ENCODE results near the gene SF1.
A peak's percentile ranks its signal among the peaks of the same experiment; 100 is the strongest.

SF1 gene

DNA sequence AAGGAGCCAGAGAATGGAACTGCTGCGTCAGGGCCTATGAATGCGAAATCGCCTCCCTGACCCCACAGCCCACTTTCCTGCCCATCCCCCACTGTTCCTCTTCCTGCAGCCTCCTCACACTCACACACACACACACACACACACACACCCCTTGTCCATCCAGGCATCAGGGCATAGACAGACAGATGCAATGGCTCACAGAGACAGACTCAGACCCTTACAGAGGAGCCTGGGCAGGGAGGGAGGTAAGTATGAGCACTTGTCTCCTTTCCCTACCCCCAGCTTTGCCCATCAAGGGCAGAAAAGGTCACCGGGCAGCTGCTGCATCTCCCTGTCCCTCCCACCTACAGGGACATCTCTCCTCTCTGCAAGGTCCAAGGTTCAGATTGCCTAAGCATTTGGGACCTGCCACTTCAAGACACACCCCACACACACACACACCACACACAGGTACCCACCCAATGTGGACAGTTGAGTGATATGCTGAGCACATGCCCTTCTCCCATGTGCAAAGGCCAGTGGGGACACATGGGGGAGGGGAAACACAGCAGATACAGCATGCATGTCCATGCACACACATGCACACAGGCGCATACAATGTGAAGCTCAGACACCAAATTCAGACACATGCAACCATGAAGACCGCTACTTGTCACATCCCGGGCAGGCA lies 53.3 kb downstream of the SF1 start:
- no peak for DNase-seq (ENCODE audit: low spot score)

DNA sequence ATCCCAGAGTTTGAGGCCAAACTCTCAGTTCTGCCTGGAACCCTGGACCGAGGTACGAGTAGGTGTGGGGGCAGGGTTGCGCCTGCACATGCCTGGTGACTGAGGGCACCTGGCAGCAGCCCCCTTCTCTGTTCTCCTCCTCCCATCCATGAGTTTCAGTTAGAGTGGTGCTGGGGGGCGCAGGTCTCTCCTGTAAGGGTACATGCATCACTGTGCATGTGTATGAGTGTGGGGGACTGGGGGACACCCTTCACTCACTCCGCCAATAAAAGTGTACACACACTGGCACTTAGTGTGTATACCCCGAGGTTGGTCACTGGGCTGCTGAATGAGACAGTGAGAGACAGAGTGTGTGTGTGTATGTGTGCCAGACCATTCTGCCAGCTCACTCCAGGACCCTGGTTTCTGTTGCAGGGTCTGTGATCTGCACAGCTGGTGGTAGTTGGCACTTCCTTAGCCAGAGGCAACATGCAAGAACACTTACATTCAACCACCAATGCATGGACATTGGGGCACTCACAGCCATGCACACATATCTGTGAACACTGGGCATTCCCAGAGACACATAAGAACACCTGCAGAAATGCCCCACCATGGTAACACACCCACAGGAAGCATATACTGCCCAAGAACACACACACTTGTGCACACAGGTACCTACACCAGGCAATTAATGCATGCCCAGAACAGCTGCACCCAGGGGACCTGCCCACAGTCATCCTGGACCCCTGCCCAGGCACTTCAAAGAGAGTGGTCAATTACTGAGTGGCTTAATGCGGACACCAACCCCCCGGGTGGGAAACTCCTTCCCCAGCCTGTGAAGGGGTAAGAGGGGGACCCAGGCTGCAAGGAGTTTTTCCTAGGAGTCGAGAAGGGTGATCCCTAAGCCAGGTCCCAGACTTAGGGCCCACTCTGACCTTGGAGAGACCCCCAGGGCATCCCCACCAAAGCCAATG lies 54.2 kb downstream of the SF1 start:
- no peak for DNase-seq (ENCODE audit: low spot score)

DNA sequence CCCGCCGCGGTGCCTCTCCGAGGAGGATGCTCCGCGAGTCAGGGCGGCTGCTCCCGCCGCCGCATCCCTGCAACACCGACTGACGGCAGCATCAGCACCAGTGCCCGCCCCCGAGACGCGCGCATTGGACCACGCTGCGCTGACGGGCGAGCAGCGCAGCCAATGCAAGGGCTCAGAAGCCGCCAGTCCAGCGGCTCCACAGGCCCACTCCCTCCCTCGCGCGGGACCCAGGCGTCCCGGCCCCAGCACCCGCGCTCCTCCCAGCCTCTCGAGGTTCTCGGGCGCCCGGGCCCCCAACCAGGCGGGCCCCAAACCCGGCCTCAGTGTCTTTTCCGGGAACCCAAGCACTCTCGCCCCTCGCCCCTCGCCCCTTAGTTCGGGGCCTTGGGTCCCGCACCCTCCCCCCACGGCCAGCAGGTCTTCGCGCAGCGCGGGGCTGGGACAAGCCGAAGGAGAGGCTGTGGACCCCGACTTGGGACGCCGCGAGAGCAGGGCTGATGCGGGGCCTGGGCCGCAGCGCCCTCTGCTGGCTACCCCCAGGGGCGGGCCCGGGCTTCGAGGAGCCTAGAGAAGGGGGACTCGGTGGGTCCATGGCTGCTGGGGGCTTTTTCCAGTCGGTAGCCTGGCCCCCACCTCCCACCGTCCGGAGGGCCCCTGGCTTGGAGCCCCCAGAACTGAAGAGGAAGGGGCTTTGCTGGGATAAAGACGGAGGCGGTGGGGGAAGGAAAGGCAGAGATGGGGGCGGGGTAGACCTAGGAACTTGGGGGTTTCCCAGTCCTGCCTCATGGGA lies 55.0 kb downstream of the SF1 start, which contains the start of gene NRXN2:
NRXN2 (minus strand) TSS at position 81 of the 790 bp plus-strand sequence. CDS start 9,498 bp downstream, outside the sequence.
- peak; percentile 96 for DNase-seq (ENCODE audit: low spot score)

DNA sequence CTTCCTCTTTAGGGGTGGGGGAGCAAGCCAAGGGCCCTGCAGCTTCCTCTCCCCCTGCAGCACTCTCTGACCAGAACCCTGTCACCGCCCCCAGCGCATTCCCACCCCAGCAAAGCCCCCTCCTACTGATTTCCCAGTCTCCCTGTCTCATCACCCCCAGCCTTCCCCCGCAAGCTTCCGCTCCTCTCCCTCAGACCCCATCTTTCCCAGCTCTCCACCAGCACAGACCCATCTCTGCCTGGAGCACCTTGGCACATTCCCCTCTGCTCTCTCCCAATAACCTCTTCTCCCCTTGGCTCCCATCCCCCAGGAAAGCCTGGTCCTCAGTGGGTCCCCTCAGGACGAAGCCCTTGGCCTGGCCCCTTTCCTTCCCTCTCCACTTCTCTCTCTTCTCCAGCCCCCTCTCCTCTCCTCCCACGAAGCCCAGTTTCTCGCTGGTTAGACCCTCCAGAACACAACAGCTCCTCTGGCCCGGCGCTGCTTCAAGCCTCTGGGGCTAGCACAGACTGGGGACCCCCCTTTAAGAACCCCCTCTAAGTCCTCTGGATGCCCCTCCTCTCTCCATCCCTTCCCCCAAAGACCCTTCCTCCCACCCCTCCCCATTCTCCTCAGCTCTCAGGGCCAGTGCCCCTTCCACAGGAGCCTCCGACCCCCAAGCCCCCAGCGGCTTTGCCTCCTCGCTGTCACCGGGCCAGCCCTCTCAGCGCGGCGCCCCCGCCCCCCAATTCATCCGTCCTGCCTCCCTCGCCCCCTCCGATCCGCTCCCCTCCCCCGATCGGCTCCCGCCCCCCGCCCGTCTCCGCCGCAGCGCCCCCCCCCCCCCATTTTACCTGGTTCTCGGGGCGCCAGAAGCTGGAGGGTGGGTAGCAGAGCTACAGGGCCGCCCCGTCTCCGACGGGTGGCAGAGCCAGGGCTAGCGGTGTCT lies 55.9 kb downstream of the SF1 start:
- no peak for DNase-seq (ENCODE audit: low spot score)

DNA sequence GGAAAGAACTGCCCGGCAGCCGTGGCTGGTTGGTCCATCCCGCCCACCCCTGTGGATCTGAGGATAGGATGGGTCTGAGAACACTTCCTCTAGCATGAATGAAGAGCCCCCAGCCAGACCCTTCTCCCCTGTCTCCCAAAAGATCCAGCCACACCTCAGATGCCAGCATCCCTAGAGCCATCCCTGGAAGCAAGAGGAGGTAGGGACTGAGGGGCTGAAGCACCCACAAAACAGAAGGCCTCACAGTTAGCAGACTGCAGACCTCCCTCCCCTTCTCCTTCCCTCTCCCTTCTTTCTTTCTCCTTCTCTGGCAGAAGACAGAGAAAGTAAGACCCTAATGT lies 57.0 kb downstream of the SF1 start:
- DNase-seq (ENCODE audit: low spot score): no peak

DNA sequence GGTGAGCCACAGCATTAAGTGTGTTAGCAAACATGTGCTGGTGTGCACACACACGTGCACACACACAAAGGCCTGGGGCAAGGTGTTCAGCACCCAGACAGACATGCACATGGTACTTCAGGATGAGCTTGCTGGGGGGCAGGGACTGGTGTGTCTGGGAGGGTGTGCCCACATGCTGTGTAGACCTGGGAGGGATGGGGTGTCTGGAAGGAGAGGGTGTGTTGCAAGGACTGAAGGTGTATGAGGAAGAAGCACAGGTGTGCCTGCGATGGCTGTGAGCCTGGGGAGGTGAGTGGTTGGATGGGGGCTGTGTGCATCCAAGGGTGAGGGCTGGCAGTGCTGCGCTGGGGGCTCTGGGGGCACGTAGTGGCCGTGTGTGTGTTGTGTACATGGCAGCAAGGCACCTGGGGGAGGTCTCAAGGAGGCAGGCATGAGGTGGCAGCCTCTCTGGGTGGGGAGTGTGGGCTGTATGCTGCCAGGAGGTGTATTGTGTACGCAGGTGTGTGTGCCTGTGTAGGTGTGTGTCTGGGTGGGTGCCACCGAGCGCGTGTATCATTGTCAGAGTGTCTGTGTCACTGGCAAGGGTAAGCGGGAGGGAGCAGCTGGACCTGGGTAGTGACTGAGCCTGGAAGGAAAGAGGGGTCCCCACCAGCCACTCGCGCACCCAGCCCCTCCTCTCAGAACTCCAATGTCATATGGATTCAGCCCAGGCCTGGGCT lies 57.5 kb downstream of the SF1 start:
- DNase-seq (ENCODE audit: low spot score): no peak

DNA sequence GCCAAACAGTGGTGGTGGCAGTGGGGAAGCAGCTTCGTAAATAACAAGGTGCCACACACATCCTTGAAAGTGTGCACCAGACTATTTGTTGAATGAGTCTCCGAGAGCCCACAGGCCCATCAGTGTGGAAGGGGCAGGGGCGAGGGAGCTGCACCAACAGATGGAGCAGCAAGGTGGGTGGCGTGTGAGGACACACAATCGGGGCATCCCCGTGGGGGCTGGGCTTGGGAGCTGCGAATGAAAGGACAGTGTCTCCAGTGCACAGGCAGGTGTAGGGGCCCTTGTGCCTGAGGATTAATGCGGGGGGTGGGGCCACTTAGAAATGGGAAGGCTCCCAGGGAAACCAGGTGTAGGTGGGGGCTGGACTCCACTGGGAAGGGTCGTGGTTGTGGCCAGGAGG lies 58.2 kb downstream of the SF1 start:
- no peak for DNase-seq (ENCODE audit: low spot score)

DNA sequence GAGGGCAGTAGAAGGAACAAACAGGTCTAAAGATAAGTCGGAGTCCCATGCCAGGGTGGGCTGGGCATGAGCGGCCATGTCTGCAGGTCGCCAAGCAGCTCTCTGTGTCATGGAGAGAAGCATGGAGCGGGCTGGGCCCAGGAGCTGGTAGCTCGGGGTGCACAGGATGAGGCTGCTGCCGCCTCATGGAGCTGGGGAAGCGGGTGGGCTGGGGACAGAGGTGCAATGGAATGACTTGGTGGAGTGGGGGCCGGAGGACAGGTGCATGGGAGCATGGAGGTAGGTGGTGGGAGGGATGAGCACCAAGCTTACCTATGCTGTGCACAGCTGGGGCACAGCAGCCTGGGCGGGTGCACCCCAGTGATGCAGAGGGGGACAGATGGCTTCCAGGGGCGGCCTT lies 58.9 kb downstream of the SF1 start:
- no peak for DNase-seq (ENCODE audit: low spot score)

DNA sequence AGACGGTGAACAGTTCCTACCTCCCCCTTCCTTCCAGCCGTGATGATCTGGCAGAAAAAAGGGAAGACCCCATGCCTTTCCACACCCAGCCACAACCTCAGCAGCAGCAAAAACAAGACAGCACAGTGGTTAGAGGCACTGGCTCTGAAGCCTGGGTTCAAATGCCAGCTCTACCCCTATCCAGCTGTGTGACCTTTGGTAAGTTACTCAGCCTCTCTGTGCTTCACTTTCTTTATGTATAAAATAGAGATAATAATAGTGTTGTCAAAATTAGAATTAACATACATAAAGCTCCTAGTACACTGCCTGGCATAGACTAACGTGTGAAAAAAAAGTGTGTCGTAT lies 59.6 kb downstream of the SF1 start:
- DNase-seq (ENCODE audit: low spot score): no peak

DNA sequence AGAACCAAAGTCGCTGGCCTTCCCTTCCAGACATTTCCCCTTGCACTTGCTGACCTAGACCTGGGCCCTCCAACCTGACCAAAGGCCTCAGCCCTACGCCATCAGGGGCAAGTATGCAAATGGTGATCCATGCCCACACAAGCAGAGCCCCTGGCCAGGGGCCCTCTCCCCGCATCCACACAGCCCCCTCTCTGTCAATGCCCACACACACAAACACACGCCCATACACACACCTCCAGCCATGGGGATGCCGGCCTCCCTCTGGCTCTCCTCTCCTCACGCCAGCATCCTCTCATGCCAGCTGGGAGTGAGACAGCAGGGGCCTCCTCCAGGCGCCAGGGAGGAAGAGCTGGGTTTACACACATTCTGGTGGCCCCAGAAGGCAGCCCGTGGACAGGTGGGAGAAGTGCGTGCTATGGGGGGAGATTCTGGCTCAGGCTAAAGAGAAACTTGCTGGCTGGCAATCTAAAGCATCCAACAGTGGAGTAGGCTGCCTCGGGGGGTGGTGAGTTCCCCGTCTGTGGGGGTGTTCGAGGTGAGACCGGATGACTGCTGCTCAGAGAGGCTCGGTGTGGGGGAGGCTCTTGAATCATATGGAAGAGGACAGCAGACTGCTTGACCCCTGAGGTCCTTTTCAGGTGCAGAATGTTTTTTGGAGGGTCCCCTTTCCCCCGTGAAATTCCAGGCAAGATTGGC lies 60.1 kb downstream of the SF1 start:
- DNase-seq (ENCODE audit: low spot score): no peak

DNA sequence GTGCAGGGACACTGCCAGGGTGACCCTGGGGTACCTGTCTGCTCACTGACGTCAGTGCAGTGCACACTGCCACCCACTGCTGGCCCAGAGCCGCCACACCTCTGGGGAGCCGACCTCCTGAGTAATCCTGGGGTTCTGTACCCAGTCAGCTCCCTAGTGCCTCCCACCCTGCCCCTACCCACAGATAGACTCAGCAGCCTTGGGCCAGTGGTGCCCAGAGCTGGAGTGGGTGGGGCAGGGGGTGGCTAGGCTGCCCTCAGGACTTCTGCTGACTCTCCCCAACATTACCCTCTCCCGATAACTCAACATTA lies 61.1 kb downstream of the SF1 start:
- no peak for DNase-seq (ENCODE audit: low spot score)

DNA sequence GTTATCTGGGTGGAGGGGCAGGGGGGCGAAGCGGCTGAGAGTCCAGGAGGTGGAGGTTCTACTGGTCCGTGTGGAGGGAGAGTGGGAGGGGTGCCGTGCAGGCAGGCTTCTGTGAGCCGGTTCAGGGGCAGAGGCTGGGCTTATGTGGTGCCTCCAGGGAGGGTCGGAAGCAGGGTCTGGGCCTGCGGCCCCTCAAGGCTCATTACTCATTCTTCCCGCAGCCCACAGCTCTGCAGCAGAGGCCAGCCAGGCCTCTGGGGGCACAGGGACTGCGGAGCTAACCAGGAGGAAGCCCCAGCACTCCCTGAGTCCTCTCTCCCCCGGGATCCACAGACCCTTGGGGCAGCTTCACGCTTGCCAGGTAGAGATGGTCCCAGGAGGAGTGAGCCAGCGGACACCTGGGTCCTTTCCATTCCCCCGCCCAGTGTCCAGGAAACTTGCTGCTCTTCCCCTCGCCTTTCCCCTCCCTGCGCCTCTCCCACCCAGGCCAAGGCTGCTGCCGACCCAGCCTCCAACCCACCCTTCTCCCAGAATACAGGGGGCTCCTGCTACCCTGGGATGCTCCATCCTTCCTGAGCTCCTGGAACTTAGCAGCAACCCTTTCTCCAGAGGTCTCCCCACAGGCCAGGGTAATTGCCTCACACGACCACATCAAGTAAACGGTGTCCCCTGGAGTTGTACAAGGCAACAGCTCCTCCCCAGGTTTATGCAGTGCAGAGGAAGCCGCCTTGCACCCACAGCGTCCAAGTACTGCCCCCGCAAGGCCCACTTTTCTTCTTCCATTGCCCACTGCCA lies 61.7 kb downstream of the SF1 start:
- DNase-seq (ENCODE audit: low spot score): no peak

DNA sequence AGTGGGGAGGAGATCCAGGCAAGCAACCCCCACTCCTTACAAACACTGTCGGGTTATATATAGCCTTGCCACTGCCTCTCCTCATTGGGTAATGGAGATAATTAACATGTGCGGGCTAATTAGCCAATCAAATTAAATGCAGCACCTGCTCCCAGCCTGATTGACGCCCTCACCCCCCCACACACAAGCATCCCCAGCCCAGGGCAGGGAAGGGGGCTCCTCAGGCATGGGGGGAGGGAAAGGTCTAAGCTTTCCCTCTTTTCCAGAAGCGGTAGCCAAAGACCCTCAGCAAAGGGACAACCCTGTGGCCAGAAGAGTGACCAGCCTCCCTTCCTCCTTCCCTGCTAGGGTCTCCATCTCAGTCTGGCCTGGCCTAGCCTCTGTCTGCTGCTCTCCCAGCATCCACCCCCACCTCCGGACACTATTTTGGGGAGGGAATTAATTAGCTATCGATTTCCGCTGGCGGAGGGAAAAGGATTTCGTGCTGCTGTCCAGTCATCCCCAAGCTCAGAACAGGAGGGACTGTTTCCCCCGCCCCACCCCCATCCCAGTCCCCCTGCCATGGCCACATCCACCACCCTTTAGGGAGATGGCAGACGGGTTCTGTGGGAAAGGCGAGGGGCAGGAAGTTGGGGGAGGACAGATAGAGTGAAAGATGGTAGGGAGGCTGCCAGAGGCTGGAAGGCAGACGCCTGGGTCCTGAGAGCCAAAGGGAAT lies 62.4 kb downstream of the SF1 start:
- DNase-seq (ENCODE audit: low spot score): no peak

DNA sequence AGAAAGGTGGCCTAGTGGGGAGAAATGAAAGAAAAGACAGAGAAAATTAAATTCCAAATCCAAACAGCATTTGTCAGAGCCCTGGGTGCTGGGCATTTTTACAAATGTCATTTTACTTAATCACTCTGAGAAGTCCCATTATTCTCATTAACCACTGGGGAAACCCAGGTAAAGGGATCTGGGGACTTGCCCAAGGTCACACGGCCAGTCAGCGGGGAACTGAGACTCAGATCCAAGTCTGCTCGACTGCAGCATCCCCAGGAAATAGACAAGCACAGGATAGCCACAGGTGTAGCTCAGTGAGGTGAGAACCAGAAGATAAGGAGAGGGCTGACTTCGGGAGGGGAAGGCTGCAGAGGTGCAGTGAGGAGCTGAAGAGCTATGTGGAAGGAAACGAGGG lies 63.2 kb downstream of the SF1 start:
- no peak for DNase-seq (ENCODE audit: low spot score)

DNA sequence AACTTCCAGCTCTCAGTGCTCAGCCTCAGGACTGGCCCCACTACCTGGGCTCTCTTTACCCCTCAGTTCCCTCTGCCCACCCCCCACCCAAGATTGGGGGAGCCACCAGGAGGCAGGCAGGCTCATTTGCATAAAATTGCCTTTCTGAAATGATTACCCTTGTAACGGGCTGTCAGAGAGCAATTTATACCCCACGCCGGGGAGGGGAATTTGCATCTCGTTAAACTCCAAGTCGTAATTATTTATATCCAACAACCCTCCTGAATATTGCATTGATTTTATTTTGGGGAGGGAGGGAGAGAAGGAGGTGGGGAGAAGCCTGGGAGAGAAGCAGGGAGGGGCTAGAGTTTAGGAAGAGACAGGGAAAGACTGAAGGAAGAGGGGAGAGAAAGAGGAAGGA lies 63.7 kb downstream of the SF1 start:
- DNase-seq (ENCODE audit: low spot score): no peak
